ENCODE measurements around the gene LRRC10B. TPM values are rescaled to one million over a fixed set of nuclear protein-coding genes. Genes with fewer than 3 reads are reported as not detected.
"Not testable (repeated sequence)": the region's sequence is repeated elsewhere in the genome, so short reads cannot be mapped to it uniquely, and the experiment has no call there.

Gene LRRC10B
- 0.36 TPM in 1 of 2 replicates, not detected in the other for total RNA-seq

DNA sequence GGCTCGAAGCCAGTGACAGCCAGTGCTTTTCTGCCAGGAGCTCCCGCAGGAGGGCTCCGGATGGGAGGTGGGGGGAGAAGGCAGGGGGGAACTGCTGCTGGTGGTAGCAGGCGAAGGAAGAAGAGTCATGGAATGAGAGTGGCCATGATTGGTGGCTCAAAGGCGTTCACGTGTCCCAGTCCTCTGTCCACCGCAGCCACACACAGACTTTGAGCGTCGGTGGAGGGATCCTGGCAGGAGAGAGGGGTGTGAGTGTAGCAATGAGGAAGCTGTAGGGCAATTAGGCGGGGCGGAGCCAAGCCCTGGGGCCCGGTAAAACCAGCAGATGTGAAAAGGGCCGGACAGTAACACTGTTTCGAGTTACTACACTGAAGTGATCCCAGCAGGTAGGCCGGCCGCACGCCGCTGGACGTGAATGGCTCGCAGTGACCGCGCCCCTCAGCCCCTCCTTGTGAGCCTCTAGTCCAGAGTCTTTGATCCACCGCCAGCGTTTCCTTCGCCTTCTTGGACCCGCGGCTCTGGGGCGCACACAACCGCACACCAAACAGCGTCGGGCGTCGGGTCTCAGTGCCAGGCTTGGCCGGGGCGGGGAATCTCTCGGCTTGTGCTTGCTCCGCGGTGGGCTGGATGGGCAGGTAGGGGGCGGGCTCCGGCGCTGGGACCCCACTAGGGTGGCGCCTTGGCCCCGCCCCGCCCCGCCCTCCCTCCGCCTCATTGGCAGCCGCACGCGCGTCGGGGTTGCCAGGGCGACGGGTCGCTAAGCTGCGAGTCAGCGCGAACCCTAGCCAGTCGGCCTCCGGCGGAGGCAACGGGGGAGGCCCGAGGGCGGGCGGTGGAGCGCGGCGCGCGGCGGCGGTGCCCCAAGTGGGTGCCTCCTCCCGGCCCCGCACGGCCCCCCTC is at the start of gene LRRC10B:
Gene LRRC10B (plus strand): TSS at position 788 of the 900 bp plus-strand sequence. CDS start 250 bp downstream, outside the sequence.
- no peak for TF ChIP-seq CTCF (conservative IDR thresholded peaks at IDR 0.05; ENCODE audit: low read depth, low read length)
- H3K4me3 ChIP-seq (ENCODE audit: low read depth, low read length): peak within 1 kb of the TSS; percentile 27
- DNase-seq (ENCODE audit: low read depth): no peak

DNA sequence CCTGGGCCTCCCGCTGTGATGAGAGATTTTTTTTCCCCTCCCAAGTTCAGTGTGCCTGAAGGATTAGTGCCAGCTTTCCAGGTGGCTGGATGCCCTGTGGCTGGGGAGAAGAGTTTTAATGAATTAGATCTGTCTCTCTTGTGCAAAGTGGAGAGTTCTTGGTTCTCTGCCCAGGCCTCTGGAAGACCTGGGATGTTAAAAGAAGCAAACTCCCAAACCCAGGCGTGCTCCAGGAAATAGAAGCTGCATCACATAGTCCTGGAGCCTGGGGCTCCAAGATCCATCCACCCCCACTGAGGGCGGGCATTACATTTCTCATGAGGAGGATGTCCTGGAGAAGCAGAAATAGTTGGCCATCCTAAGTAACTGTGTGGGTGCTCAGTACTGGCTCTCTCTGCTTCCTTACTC is 48.1 kb upstream of the LRRC10B start:
- H3K4me3 ChIP-seq (ENCODE audit: low read depth, low read length): no peak overlapping the region
- no peak for TF ChIP-seq CTCF (conservative IDR thresholded peaks at IDR 0.05; ENCODE audit: low read depth, low read length)
- no peak for DNase-seq (ENCODE audit: low read depth)

DNA sequence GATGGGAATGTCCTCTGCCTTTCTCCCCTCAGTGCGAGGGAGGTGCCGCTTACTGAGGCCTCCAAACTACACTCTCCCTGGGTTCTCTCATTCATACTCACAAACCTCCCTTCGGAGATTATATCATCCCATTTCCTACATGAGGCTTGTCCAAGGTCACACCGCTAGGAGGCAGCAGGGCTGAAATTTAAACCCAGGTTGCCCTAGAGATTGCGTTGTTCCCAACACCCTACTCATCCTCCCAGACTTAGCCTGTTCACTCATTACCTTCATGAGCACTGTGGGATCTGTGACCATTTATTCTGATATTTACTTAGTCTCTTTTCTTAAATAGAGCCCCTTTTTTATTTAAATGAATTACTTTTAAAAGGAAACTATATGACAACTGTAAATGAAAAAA is 47.6 kb upstream of the LRRC10B start:
- H3K4me3 ChIP-seq (ENCODE audit: low read depth, low read length): no peak overlapping the region
- TF ChIP-seq CTCF (conservative IDR thresholded peaks at IDR 0.05; ENCODE audit: low read depth, low read length): peak; percentile 4
- DNase-seq (ENCODE audit: low read depth): no peak

GRCh38 chr11:61467602-61468001 is 40.9 kb upstream of the LRRC10B start:
- not testable (repeated sequence) for DNase-seq (ENCODE audit: low read depth); H3K4me3 ChIP-seq (ENCODE audit: low read depth, low read length)

DNA sequence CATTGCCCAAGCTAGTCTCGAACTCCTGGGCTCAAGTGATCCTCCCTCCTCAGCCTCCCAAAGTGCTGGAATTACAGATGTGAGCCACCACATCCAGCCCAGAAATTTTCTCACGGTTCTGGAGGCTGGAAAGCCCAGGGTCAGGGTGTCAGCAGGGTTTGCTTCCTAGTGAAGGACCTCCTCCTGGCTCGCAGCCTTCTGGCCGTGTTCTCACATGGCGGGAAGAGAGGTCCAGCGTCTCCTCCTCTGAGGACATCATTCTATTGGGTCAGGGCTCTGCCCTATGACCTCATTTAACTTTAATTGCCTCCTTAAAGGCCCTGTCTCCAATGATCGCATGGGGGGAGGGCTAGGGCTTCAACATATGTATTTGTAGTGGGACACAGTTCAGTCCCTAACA is 40.5 kb upstream of the LRRC10B start:
- no peak overlapping the region for H3K4me3 ChIP-seq (ENCODE audit: low read depth, low read length)
- TF ChIP-seq CTCF (conservative IDR thresholded peaks at IDR 0.05; ENCODE audit: low read depth, low read length): no peak
- no peak for DNase-seq (ENCODE audit: low read depth)

DNA sequence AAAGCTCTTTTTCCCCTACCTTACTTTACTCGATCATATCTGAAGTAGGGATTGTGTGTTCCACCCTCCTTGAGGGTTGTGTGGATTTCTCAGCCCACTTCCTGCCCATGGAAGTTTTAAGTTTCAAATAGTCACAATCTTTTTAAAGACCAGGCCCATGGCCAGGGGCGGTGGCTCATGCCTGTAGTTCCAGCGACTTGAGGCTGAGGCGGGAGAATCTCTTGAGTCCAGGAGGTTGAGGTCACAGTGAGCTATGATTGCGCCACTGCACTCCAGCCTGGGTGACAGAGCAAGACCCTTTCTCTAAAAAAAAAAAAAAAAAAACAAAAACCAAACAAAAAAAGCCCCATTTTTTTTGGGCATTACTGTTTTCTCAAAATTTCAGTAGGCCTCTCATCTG is 36.3 kb upstream of the LRRC10B start:
- no peak for TF ChIP-seq CTCF (conservative IDR thresholded peaks at IDR 0.05; ENCODE audit: low read depth, low read length)
- H3K4me3 ChIP-seq (ENCODE audit: low read depth, low read length): no peak overlapping the region
- DNase-seq (ENCODE audit: low read depth): no peak

GRCh38 chr11:61472868-61473267 is 35.7 kb upstream of the LRRC10B start:
- no peak for DNase-seq (ENCODE audit: low read depth)
- no peak for TF ChIP-seq CTCF (conservative IDR thresholded peaks at IDR 0.05; ENCODE audit: low read depth, low read length)
- H3K4me3 ChIP-seq (ENCODE audit: low read depth, low read length): no peak overlapping the region
